Measurements from ENCODE around the gene AP2A2. TPM values are rescaled to one million over a fixed set of nuclear protein-coding genes. Genes with fewer than 3 reads are reported as not detected.
"Not testable (repeated sequence)": the region's sequence is repeated elsewhere in the genome, so short reads cannot be mapped to it uniquely, and the experiment has no call there.

Gene AP2A2
- polyA plus RNA-seq, 1 experiment, result 76.5 TPM

DNA sequence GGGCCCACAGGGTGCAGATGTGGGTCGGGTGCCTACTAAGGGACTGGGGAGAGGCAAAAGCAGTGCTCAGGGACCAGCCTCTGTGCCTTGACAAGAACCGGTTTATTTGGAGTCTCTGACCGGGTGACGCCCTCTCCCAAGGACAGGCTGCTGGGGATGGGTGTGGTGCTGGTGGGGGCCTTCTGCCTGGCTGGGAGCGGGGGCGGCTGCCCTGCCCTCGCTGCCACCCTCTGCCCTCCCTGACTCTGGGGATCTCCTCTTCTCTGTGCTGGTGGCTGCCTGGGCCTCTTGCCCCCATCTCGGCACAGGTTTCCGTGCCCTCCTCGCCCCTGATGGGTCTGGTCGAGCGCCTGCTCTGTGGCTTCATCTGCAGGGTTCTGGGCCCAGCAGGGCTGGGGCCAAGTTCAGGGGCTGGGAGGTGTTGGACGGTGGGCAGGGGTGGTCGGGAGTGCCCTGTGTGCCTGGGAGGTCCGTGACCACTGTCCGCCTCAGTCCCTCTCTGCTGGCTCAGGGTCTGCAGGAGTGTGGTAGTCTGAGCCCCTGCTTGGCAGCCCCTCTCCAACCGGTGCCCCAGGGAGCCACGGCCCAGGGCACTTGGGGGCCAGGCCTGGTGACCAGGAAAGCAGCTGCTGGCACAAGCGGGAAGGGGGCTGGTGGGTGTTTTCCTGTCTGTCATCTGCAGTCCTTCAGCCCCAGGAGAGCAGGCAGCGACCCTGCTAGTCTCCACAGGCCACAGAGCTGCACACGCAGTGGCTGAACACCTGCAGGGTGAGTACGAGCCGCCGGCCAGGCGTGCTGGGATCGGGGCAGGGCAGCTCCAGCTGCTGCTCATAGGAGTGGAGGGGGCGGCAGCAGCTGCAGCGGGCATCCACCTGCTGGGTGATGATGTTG lies 87.3 kb downstream of the AP2A2 start:
- CTCF ChIA-PET, result no interaction called here
- POLR2A ChIA-PET, result no interaction called here
- H3K36me3 ChIP-seq (ENCODE audit: control insufficient read depth, insufficient read depth, low read length), result peaks cover 33% of the 10 kb centered on the region
- no peak overlapping the region for H3K4me3 ChIP-seq (ENCODE audit: low read depth, low read length)
- no peak for DNase-seq (ENCODE audit: low read depth)
- TF ChIP-seq, protein P1, sequence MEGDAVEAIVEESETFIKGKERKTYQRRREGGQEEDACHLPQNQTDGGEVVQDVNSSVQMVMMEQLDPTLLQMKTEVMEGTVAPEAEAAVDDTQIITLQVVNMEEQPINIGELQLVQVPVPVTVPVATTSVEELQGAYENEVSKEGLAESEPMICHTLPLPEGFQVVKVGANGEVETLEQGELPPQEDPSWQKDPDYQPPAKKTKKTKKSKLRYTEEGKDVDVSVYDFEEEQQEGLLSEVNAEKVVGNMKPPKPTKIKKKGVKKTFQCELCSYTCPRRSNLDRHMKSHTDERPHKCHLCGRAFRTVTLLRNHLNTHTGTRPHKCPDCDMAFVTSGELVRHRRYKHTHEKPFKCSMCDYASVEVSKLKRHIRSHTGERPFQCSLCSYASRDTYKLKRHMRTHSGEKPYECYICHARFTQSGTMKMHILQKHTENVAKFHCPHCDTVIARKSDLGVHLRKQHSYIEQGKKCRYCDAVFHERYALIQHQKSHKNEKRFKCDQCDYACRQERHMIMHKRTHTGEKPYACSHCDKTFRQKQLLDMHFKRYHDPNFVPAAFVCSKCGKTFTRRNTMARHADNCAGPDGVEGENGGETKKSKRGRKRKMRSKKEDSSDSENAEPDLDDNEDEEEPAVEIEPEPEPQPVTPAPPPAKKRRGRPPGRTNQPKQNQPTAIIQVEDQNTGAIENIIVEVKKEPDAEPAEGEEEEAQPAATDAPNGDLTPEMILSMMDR (IDR thresholded peaks at IDR 0.05; ENCODE audit: insufficient read depth, low read depth, low read length), result no peak
- H3K27me3 ChIP-seq (ENCODE audit: control insufficient read depth, insufficient read depth, low read length), result no peaks in the 10 kb centered on the region

DNA sequence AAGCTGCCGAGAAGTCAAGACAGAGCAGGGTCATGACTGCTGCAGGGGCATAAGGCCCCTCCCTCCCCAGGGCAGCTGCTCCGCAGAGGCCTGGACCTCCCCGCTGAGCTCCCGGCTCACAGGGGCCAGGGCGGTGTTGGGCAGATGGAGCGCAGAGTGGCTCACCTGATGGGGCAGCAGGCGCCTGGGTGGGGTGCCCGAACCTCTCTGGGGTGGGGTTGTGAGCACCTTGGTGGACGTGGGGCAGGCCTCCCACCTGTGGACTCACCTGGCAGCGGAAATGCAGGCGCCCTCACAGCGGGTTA lies 87.9 kb downstream of the AP2A2 start:
- DNase-seq (ENCODE audit: low read depth), result no peak
- no peaks in the 10 kb centered on the region for H3K27me3 ChIP-seq (ENCODE audit: control insufficient read depth, insufficient read depth, low read length)
- TF ChIP-seq, protein P1 (IDR thresholded peaks at IDR 0.05; ENCODE audit: insufficient read depth, low read depth, low read length), result no peak
- POLR2A ChIA-PET, result no interaction called here
- H3K4me3 ChIP-seq (ENCODE audit: low read depth, low read length), result no peak overlapping the region
- CTCF ChIA-PET, result no interaction called here
- peaks cover 32% of the 10 kb centered on the region for H3K36me3 ChIP-seq (ENCODE audit: control insufficient read depth, insufficient read depth, low read length)

DNA sequence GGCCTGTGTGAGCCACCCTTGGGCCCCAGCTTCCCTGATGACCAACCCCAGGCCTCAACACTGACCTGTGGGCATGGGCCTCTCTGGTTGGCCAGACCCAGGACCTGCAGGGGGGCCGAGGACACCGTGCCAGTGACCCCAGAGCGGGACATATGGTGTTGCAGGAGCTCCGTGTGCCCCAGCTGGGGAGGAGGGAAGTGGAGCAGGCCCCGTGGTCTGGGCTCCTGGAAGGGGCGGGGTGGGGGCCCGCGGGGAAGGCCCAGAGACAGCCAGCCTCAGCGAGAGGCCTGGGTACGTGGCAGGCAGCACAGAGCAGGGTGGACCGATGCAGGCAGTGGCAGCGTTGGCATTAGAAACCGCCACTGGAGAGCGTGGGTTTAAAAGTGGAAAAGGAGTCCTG lies 88.6 kb downstream of the AP2A2 start:
- POLR2A ChIA-PET, result no interaction called here
- CTCF ChIA-PET, result no interaction called here
- Histone ChIP-seq H3K27me3 (ENCODE audit: control insufficient read depth, insufficient read depth, low read length) (no peaks in the 10 kb centered on the region), H3K36me3 (ENCODE audit: control insufficient read depth, insufficient read depth, low read length) (peaks cover 28% of the 10 kb centered on the region), H3K4me3 (ENCODE audit: low read depth, low read length) (no peak overlapping the region)
- TF ChIP-seq, protein P1 (IDR thresholded peaks at IDR 0.05; ENCODE audit: insufficient read depth, low read depth, low read length), result no peak
- DNase-seq (ENCODE audit: low read depth), result no peak

DNA sequence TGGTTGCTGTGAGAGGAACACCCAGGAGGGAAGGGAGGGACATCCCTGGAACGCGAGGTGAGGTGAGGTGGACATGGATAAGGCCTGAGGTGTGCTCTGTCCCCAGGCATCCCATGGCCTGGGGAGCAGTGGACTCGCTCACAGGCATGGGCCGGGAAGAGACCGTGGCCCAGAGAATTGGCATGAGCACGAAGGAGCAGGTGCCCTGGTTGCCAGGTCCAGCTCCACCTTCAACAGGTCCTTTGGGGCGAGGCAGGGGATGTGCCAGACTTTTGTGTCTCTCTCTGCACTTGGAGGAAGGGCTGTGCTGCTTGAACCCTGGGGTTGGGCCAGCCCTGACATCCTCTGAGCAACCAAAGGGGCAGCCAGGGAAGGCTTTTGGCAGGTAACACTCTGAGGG lies 89.4 kb downstream of the AP2A2 start:
- DNase-seq (ENCODE audit: low read depth), result no peak
- Histone ChIP-seq H3K4me3 (ENCODE audit: low read depth, low read length) (no peak overlapping the region), H3K36me3 (ENCODE audit: control insufficient read depth, insufficient read depth, low read length) (peaks cover 23% of the 10 kb centered on the region), H3K27me3 (ENCODE audit: control insufficient read depth, insufficient read depth, low read length) (no peaks in the 10 kb centered on the region)
- POLR2A ChIA-PET, result no interaction called here
- CTCF ChIA-PET, result no interaction called here
- TF ChIP-seq, protein P1 (IDR thresholded peaks at IDR 0.05; ENCODE audit: insufficient read depth, low read depth, low read length), result no peak

DNA sequence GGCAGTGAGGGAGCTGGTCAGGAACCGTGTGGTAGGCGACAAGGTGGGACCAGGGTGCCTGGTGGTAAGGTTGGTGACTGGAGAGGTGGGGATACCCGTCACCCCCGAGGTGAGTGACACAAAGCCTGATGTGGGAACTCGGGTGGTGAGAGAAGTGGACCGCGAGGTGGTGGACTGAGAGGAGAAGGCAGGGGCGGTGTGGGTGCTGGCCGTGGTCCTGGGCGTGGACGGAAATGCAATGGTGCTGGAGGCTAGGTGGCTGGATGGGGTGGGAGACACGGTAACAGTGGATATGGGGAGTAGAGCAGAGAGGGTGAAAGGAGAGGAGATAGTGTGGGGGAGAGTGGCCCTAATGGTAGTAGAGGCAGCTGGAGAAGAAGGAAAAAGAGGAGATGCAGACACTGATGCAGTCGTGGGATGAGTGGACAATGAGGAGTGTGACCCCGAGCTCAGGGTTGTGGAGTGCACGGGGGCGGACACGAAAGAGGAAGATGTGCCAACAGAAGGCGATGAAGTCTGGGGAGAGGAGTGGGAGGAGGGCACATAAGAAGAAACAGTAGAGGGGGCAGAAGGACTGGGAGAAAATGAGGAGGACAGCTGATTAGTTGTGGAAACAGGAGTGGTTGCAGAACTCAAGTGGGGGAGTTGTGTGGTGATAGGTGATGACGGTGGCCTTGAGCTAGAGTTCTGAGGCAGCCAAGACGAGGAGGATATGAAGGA lies 90.3 kb downstream of the AP2A2 start:
- H3K36me3 ChIP-seq (ENCODE audit: control insufficient read depth, insufficient read depth, low read length), result peaks cover 15% of the 10 kb centered on the region
- ChIA-PET POLR2A (no interaction called here), CTCF (no interaction called here)
- no peak overlapping the region for H3K4me3 ChIP-seq (ENCODE audit: low read depth, low read length)
- DNase-seq (ENCODE audit: low read depth), result no peak
- TF ChIP-seq, protein P1 (IDR thresholded peaks at IDR 0.05; ENCODE audit: insufficient read depth, low read depth, low read length), result no peak
- H3K27me3 ChIP-seq (ENCODE audit: control insufficient read depth, insufficient read depth, low read length), result no peaks in the 10 kb centered on the region

DNA sequence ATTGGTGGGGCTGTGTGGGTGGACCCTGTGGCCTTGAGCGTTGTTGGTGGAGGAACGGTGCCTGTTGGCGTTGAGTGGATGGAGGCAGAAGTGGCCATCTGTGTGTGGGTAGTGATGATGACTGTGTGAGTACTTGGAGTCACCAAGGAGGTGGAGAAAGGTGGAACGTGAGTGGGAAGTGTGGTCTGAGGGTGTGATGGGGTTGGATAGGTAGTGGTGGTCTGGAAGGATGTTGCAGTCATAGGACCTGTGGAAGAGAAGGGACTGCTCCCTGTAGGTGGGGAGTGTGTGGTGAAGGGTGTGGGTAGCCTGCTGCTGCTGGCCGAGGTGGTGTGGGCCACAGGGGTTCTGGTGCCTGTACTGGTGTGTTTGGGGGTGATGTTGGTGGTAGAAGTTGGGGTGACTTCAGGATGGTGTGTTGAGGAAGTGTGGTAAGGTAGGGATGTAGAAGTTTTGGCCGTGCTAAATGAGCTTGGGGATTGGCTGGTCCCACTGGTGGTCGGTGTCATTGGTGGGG lies 91.0 kb downstream of the AP2A2 start:
- H3K27me3 ChIP-seq (ENCODE audit: control insufficient read depth, insufficient read depth, low read length); H3K4me3 ChIP-seq (ENCODE audit: low read depth, low read length); POLR2A ChIA-PET; H3K36me3 ChIP-seq (ENCODE audit: control insufficient read depth, insufficient read depth, low read length); CTCF ChIA-PET; DNase-seq (ENCODE audit: low read depth): not testable (repeated sequence)

All from BJ (cell line).